OCI-LY3 (cell line): ENCODE results near the gene ARHGEF39.

Experiments
- EZH2phosphoT487 ChIP-seq: fragments of 200-600 bp; shearing (Covaris generic); IDR thresholded peaks from 2 replicates; pipeline ENCODE4 v1.6.1; 2018; ENCODE audit warnings: antibody characterized with exemption, mixed run types, low read depth
- TF ChIP-seq, protein P1 (sequence below): fragments of 200-600, 300-600 bp; sonication (generic); IDR thresholded peaks from 2 replicates; pipeline ENCODE4 v1.5.1; 2014; ENCODE audit warnings: antibody characterized with exemption, low read length, low read depth

DNA sequence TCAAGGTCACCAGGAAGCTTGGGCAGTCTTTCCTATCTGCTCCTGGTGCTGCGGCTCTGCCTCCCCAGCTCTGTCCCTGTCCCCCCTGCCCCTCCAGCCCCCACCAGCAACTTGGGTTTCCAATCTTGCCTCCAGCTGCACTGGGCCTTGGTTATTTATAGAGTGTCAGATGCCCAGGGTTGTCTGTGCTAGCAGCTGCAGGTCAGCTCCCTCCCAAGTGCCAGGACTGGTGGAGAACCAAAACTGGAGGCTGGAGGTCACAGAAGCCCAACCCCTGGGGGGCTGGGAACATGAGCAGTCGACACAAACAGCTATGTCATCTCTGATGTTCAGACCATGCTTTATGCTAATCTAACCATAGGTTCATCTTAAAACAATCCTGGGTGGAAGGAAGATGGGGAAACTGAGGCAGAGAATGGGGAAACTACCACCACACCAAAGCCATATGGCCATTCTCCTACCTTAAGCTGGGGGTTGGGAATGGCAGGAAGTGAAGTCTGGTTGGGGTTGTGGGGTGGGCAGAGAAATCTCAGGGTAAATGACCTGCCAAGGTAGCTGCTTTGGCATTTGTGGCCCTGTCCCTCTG is 23.1 kb upstream of the ARHGEF39 start:
- TF ChIP-seq, protein P1, sequence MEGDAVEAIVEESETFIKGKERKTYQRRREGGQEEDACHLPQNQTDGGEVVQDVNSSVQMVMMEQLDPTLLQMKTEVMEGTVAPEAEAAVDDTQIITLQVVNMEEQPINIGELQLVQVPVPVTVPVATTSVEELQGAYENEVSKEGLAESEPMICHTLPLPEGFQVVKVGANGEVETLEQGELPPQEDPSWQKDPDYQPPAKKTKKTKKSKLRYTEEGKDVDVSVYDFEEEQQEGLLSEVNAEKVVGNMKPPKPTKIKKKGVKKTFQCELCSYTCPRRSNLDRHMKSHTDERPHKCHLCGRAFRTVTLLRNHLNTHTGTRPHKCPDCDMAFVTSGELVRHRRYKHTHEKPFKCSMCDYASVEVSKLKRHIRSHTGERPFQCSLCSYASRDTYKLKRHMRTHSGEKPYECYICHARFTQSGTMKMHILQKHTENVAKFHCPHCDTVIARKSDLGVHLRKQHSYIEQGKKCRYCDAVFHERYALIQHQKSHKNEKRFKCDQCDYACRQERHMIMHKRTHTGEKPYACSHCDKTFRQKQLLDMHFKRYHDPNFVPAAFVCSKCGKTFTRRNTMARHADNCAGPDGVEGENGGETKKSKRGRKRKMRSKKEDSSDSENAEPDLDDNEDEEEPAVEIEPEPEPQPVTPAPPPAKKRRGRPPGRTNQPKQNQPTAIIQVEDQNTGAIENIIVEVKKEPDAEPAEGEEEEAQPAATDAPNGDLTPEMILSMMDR, result no peak
- TF ChIP-seq EZH2phosphoT487, result no peak
